Measurements from ENCODE around the gene ATP2A1. TPM values are rescaled to one million over a fixed set of nuclear protein-coding genes. Genes with fewer than 3 reads are reported as not detected.

ATP2A1 gene
- total RNA-seq, 1 experiment from 2014 or later: 2.9 TPM

DNA sequence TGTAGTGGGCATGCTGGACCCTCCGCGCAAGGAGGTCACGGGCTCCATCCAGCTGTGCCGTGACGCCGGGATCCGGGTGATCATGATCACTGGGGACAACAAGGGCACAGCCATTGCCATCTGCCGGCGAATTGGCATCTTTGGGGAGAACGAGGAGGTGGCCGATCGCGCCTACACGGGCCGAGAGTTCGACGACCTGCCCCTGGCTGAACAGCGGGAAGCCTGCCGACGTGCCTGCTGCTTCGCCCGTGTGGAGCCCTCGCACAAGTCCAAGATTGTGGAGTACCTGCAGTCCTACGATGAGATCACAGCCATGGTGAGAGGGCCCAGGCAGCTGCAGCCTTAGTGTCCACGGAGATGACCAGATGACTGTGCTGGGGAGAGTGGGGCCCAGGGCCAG lies 22.3 kb downstream of the ATP2A1 start:
- TF ChIP-seq, protein P1, sequence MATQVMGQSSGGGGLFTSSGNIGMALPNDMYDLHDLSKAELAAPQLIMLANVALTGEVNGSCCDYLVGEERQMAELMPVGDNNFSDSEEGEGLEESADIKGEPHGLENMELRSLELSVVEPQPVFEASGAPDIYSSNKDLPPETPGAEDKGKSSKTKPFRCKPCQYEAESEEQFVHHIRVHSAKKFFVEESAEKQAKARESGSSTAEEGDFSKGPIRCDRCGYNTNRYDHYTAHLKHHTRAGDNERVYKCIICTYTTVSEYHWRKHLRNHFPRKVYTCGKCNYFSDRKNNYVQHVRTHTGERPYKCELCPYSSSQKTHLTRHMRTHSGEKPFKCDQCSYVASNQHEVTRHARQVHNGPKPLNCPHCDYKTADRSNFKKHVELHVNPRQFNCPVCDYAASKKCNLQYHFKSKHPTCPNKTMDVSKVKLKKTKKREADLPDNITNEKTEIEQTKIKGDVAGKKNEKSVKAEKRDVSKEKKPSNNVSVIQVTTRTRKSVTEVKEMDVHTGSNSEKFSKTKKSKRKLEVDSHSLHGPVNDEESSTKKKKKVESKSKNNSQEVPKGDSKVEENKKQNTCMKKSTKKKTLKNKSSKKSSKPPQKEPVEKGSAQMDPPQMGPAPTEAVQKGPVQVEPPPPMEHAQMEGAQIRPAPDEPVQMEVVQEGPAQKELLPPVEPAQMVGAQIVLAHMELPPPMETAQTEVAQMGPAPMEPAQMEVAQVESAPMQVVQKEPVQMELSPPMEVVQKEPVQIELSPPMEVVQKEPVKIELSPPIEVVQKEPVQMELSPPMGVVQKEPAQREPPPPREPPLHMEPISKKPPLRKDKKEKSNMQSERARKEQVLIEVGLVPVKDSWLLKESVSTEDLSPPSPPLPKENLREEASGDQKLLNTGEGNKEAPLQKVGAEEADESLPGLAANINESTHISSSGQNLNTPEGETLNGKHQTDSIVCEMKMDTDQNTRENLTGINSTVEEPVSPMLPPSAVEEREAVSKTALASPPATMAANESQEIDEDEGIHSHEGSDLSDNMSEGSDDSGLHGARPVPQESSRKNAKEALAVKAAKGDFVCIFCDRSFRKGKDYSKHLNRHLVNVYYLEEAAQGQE (IDR thresholded peaks at IDR 0.05; ENCODE audit: insufficient read depth in 1 of 2, low read depth in 2 of 2, low read length in 1 of 2): no peak
- TF ChIP-seq POLR2AphosphoS5 (IDR thresholded peaks at IDR 0.05; ENCODE audit: low read depth, low read length) (no peak), SIN3A (IDR thresholded peaks at IDR 0.05; ENCODE audit: borderline replicate concordance, insufficient read depth, low read depth, low read length) (no peak), TCF7L2 (IDR thresholded peaks at IDR 0.05; ENCODE audit: low read depth, low read length) (no peak)
- TF ChIP-seq, protein P2, sequence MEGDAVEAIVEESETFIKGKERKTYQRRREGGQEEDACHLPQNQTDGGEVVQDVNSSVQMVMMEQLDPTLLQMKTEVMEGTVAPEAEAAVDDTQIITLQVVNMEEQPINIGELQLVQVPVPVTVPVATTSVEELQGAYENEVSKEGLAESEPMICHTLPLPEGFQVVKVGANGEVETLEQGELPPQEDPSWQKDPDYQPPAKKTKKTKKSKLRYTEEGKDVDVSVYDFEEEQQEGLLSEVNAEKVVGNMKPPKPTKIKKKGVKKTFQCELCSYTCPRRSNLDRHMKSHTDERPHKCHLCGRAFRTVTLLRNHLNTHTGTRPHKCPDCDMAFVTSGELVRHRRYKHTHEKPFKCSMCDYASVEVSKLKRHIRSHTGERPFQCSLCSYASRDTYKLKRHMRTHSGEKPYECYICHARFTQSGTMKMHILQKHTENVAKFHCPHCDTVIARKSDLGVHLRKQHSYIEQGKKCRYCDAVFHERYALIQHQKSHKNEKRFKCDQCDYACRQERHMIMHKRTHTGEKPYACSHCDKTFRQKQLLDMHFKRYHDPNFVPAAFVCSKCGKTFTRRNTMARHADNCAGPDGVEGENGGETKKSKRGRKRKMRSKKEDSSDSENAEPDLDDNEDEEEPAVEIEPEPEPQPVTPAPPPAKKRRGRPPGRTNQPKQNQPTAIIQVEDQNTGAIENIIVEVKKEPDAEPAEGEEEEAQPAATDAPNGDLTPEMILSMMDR (IDR thresholded peaks at IDR 0.05): no peak
- no peaks in the 10 kb centered on the region for H3K27me3 ChIP-seq (ENCODE audit: control insufficient read depth, insufficient read depth, low read length)
- ATAC-seq (no peak), DNase-seq (ENCODE audit: low read depth, low spot score) (no peak)
- H3K9me3 ChIP-seq (ENCODE audit: control insufficient read depth, insufficient read depth, low read depth, low read length): no peaks in the 10 kb centered on the region
- no peaks in the 10 kb centered on the region for H3K4me1 ChIP-seq (ENCODE audit: control insufficient read depth, insufficient read depth, low read length)
- no peak overlapping the region for H3K4me3 ChIP-seq (ENCODE audit: low read depth in 2 of 2, low read length in 2 of 2)
- intact Hi-C loops (cut with micrococcal nuclease; ENCODE audit: unreplicated experiment) (no loop called here), in situ Hi-C loops (cut with HindIII; ENCODE audit: low pct_unique_long_range_greater_than_20kb, low sequenced_read_pairs) (no loop called here)
- H3K27ac ChIP-seq (ENCODE audit: low read length): no peak overlapping the region
- POLR2A ChIA-PET: no interaction called here
- no peaks in the 10 kb centered on the region for H3K36me3 ChIP-seq (ENCODE audit: control insufficient read depth, insufficient read depth, low read length)
- CTCF ChIA-PET: no interaction called here
- BruUV-seq (replicated peaks): no TSS peak

DNA sequence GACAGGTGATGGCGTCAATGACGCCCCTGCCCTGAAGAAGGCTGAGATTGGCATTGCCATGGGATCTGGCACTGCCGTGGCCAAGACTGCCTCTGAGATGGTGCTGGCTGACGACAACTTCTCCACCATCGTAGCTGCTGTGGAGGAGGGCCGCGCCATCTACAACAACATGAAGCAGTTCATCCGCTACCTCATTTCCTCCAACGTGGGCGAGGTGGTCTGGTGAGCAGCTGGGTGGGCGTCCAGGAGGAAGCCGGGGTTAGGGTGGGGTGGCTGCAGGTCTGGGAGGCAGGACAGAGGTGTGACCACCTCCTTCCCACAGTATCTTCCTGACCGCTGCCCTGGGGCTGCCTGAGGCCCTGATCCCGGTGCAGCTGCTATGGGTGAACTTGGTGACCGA lies 23.6 kb downstream of the ATP2A1 start:
- DNase-seq (ENCODE audit: low read depth, low spot score) (no peak), ATAC-seq (no peak)
- BruUV-seq (replicated peaks): no TSS peak
- TF ChIP-seq, protein P2 (IDR thresholded peaks at IDR 0.05): no peak
- no peak for TF ChIP-seq TCF7L2 (IDR thresholded peaks at IDR 0.05; ENCODE audit: low read depth, low read length)
- TF ChIP-seq, protein P1 (IDR thresholded peaks at IDR 0.05; ENCODE audit: insufficient read depth in 1 of 2, low read depth in 2 of 2, low read length in 1 of 2): no peak
- no peak for TF ChIP-seq POLR2AphosphoS5 (IDR thresholded peaks at IDR 0.05; ENCODE audit: low read depth, low read length)
- no peak for TF ChIP-seq SIN3A (IDR thresholded peaks at IDR 0.05; ENCODE audit: borderline replicate concordance, insufficient read depth, low read depth, low read length)
- Histone ChIP-seq H3K4me1 (ENCODE audit: control insufficient read depth, insufficient read depth, low read length) (no peaks in the 10 kb centered on the region), H3K9me3 (ENCODE audit: control insufficient read depth, insufficient read depth, low read depth, low read length) (no peaks in the 10 kb centered on the region), H3K27me3 (ENCODE audit: control insufficient read depth, insufficient read depth, low read length) (no peaks in the 10 kb centered on the region), H3K27ac (ENCODE audit: low read length) (no peak overlapping the region), H3K36me3 (ENCODE audit: control insufficient read depth, insufficient read depth, low read length) (no peaks in the 10 kb centered on the region), H3K4me3 (ENCODE audit: low read depth in 2 of 2, low read length in 2 of 2) (no peak overlapping the region)
- in situ Hi-C loops (cut with HindIII; ENCODE audit: low pct_unique_long_range_greater_than_20kb, low sequenced_read_pairs) (no loop called here), intact Hi-C loops (cut with micrococcal nuclease; ENCODE audit: unreplicated experiment) (no loop called here)
- ChIA-PET POLR2A (interaction anchor here (0.8 kb wide), 1 partner anchor 15 kb away, joined by 12 read pairs; no protein-coding TSS in a partner anchor), CTCF (no interaction called here)

Measured in Panc1 (cell line).